ENCODE data around the gene HOXB1.

The HOXB1 gene

DNA sequence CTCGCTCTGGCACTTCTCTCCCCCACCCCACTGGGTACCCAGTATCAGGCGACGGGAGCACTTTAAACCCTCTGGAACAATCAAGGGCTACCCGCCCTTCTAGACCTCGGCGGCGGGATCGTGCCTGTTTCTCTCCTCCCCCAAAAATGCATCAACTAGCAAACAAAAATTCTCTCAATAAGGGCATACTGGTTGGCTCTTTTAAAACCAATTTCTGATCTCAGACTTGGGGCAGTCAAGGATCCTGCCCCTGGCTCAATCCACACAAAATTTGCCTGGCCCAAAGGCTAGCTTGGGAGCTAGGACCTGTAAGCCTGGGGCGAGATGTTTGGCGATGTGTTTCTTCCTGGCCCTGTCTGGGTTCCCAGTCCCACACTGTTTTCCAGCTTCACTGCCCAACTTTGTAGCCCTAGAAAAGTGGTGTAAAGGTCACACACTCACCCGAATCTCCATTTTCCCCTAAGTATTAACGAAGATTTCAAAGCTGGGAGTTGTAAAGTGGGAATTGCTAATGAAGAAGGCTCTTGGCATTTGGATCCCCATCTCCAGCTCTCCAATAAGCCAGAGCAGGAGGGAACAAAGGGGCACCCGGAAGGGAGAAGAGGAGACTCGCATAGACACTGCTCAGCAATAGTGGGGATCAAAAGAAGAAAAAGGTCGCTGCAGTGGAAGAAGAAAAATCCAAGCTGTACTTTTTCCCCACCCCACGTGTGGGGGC lies 28.5 kb upstream of the HOXB1 start:
- Histone ChIP-seq H3K27me3 (ENCODE audit: control insufficient read depth, insufficient read depth, low read length) (peaks cover 100% of the 10 kb centered on the region), H3K27ac (ENCODE audit: low read depth, low read length) (no peak overlapping the region), H3K9me3 (ENCODE audit: control insufficient read depth, insufficient read depth, low read length) (no peaks in the 10 kb centered on the region), H3K36me3 (ENCODE audit: control insufficient read depth, insufficient read depth, low read length) (no peaks in the 10 kb centered on the region), H3K9ac (ENCODE audit: low read depth, low read length) (no peak overlapping the region), H3K4me1 (ENCODE audit: control insufficient read depth, insufficient read depth, low read length) (peaks cover 11% of the 10 kb centered on the region; the same call in 1 of the 2 replicates), H3K4me3 (ENCODE audit: low read depth, low read length) (no peak overlapping the region)

DNA sequence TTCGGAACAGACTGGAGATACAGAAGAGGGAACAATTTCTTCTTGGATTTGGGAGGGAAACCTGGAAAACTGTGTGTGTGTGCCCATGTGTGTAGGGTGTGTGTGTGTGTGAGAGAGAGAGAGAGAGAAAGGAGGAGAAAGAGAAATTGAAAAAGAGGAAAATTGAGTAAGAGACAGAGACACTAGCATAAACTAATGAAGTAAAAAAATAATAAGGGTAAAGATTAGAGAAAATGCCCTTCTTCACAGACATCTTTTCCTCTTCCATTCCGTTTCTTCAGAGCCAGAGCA lies 28.0 kb upstream of the HOXB1 start:
- H3K4me1 ChIP-seq (ENCODE audit: control insufficient read depth, insufficient read depth, low read length), result peaks cover 11% of the 10 kb centered on the region; the same call in 1 of the 2 replicates

DNA sequence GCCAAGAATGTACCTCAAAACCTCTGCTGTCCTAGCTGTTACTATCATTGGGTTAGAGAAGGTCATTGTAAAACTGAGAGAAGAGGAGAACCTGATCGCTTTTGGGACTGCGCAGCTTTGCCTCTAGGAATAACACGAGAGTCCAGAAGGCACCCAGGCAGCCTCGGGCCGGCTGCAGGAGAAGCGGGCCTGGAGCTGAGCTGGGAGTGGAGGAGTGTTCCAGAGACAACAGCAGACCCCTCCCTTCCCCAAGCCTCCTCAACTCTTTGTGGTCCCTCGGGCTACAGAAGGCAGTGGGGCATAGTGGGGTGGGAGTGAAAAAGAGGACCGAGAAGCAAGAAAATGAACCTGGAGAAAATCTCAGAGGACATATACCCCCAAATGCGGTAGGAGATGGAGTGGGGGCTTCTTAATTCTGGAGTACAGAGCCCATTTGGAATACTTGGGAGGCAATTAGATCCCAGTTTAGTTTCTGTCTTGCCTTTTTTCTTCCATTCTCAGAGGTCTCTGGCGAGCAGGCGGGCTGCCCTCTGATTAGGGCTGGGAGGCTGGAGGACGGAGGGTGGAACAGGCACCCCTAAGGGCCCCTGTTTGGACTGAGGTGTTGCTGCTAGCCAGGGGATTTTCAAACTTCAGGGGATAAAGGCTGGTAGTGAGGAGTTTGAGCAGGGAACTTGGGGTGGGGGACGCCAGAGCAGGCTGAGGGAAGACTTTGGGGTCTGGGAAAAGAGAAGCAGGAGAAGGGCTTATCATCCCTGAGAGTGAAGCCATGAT lies 27.4 kb upstream of the HOXB1 start:
- H3K4me1 ChIP-seq (ENCODE audit: control insufficient read depth, insufficient read depth, low read length), result peaks cover 11% of the 10 kb centered on the region; the same call in 1 of the 2 replicates
- H3K27ac ChIP-seq (ENCODE audit: low read depth, low read length), result no peak overlapping the region
- no peak overlapping the region for H3K4me3 ChIP-seq (ENCODE audit: low read depth, low read length)

More for the DNA sequence above, 28.0 kb upstream of the HOXB1 start:
- no peak overlapping the region for H3K9ac ChIP-seq (ENCODE audit: low read depth, low read length)
- no peaks in the 10 kb centered on the region for H3K9me3 ChIP-seq (ENCODE audit: control insufficient read depth, insufficient read depth, low read length)
- H3K36me3 ChIP-seq (ENCODE audit: control insufficient read depth, insufficient read depth, low read length), result no peaks in the 10 kb centered on the region
- no peak overlapping the region for H3K27ac ChIP-seq (ENCODE audit: low read depth, low read length)
- H3K27me3 ChIP-seq (ENCODE audit: control insufficient read depth, insufficient read depth, low read length), result peaks cover 100% of the 10 kb centered on the region
- no peak overlapping the region for H3K4me3 ChIP-seq (ENCODE audit: low read depth, low read length)

DNA sequence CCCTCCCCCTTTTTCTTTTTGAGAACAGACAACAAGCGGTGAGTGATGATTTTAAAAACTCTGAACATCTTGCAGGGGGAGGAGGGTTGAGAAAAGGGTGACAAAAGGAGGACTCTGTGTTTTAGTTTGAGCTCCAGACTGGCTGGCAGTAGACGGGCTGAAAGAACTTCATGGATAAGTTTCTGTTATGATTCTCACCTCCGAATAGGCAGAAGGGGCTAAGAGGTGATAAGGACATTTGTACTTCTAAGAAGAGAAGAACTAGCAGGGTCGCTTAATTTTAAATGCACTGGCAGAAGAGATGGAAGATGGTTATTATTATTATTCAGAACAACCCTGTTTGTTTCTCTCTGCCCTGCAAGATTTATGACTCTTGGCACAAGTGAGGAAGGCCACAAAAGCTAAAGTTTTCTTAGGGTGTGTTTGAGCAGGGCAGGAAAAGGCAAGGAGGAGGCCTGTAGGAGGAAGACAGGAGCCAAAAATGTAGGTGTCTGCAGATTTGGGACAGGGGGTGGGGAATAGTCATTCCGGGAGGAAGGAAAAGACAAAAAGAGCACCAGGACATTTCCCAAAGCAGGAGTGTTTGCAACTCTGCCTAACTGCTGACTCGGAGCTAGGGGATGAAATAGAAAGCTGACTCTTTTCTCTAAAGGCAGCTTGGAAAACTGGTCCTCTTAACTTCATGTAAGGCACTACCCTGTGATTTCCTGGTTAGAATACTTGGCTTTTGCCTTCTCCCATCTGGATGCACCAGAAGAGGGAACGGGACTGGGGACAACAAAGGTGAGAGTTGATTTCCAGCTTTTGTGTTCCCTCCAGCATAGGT lies 26.0 kb upstream of the HOXB1 start:
- no peak overlapping the region for H3K4me3 ChIP-seq (ENCODE audit: low read depth, low read length)
- no peak overlapping the region for H3K9ac ChIP-seq (ENCODE audit: low read depth, low read length)
- peaks cover 100% of the 10 kb centered on the region for H3K27me3 ChIP-seq (ENCODE audit: control insufficient read depth, insufficient read depth, low read length)
- peaks cover 11% of the 10 kb centered on the region; the same call in 1 of the 2 replicates for H3K4me1 ChIP-seq (ENCODE audit: control insufficient read depth, insufficient read depth, low read length)
- no peaks in the 10 kb centered on the region for H3K36me3 ChIP-seq (ENCODE audit: control insufficient read depth, insufficient read depth, low read length)
- no peak overlapping the region for H3K27ac ChIP-seq (ENCODE audit: low read depth, low read length)
- no peaks in the 10 kb centered on the region for H3K9me3 ChIP-seq (ENCODE audit: control insufficient read depth, insufficient read depth, low read length)

More for the DNA sequence above, 27.4 kb upstream of the HOXB1 start:
- Histone ChIP-seq H3K9me3 (ENCODE audit: control insufficient read depth, insufficient read depth, low read length) (no peaks in the 10 kb centered on the region), H3K9ac (ENCODE audit: low read depth, low read length) (no peak overlapping the region), H3K27me3 (ENCODE audit: control insufficient read depth, insufficient read depth, low read length) (peaks cover 100% of the 10 kb centered on the region), H3K36me3 (ENCODE audit: control insufficient read depth, insufficient read depth, low read length) (no peaks in the 10 kb centered on the region)

DNA sequence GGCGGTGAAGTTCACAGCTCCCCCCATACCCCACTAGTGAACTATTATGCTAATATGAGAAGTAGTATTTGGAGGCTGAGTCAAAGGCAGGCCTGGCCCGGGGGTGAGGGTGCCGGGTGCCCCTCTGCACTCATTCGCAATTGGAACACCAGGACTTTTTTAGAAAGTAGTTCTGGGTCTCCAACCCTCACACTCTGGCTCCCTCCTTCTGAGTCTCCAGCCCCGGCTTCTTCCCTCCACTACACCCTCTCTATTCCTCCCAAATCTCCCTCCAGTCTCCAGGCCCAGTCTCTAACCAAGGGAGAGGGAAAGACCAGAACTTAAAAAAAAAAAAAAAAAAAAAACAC lies 25.4 kb upstream of the HOXB1 start:
- H3K4me1 ChIP-seq (ENCODE audit: control insufficient read depth, insufficient read depth, low read length), result peaks cover 11% of the 10 kb centered on the region; the same call in 1 of the 2 replicates
- no peak overlapping the region for H3K4me3 ChIP-seq (ENCODE audit: low read depth, low read length)
- H3K9ac ChIP-seq (ENCODE audit: low read depth, low read length), result no peak overlapping the region
- no peaks in the 10 kb centered on the region for H3K36me3 ChIP-seq (ENCODE audit: control insufficient read depth, insufficient read depth, low read length)
- H3K27ac ChIP-seq (ENCODE audit: low read depth, low read length), result no peak overlapping the region
- no peaks in the 10 kb centered on the region for H3K9me3 ChIP-seq (ENCODE audit: control insufficient read depth, insufficient read depth, low read length)
- peaks cover 100% of the 10 kb centered on the region for H3K27me3 ChIP-seq (ENCODE audit: control insufficient read depth, insufficient read depth, low read length)

DNA sequence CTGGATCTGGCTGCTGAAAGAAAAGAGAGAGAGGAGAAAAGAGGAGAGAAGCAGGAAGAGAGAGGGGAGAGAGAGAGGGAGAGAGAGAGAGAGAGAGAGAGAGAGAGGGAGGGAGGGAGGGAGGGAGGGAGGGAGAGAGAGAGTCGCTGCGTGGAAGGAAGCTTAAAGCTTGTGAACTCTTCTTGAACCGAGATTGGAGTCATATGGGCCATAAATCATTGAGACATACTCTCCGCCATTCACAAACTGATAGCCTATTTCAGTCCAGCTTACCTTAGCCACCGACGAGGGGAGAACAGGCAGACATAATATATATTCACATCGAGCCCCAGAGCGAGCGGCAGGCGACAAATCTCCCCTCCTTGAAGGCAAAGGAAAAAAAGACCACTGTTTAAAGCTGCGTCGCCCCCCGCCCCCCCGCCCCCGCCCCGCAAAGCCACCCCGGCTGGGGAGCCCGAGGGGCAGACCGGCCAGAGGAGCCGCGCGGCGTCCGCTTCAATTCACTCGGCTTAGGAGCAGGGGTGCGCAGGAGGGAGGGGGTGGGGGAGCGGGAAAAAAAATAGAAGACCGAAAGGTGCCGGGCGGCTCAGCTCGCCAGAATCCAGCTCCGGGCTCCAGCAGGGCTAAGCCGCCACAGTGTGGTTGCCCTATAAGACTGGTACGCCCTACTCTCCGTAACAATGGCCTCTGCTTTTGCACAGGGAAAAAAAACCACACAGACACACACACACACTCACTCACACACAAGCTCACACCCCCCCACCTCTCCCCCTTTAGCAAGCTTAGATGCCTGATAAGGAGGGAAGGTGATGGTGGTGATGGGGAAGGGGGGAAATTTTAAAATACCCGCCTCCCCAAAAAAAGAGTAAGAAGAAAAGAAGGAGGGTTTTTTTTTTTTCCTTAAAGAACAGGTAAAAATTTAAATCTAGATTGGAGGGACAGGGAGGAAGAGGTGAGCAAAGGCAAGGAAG lies 24.7 kb upstream of the HOXB1 start:
- no peaks in the 10 kb centered on the region for H3K9me3 ChIP-seq (ENCODE audit: control insufficient read depth, insufficient read depth, low read length)
- H3K9ac ChIP-seq (ENCODE audit: low read depth, low read length), result no peak overlapping the region
- H3K27me3 ChIP-seq (ENCODE audit: control insufficient read depth, insufficient read depth, low read length), result peaks cover 100% of the 10 kb centered on the region
- H3K4me3 ChIP-seq (ENCODE audit: low read depth, low read length), result no peak overlapping the region
- no peak overlapping the region for H3K27ac ChIP-seq (ENCODE audit: low read depth, low read length)
- no peaks in the 10 kb centered on the region for H3K36me3 ChIP-seq (ENCODE audit: control insufficient read depth, insufficient read depth, low read length)
- H3K4me1 ChIP-seq (ENCODE audit: control insufficient read depth, insufficient read depth, low read length), result peaks cover 14% of the 10 kb centered on the region; the same call in 1 of the 2 replicates

DNA sequence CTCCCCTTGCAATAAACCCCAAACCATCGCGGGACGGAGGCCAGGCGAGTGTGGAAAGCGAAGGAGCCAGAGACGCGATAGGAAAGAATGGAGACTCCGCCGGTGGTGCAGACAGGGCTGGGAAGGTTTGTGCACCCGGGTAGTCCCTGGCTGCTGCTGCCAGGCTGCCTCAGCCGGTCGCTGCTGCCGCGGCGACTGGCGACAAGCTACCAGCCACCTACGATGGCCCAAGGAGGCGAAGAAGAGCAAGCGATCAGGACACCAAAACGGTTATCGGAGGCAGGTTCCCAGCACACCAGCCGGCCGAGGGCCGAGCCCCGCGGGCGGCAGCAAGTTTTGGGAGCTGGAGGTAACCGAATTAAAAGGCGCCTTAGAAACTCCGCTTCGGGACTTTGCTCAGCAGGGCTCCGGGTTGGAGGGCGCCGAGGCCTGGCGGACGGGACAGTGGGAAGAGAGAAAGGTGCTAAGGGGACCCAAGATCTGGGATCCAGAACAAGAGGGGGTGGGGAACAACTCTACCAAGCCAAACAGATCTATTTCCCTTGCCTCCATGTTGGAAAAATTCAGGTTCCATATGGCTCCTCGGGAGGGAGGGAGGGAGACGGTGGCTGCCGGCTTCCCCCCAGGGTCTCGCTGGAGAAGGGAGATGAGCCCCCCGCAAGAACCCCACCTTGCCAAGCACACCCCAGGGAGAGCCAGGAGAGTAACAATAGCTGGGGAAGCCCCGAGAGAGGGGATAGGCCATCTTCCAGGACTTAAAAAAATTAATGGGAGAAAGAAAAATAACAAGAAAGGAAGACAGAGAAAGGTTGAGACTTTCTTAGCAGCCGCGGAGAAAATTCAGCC lies 23.8 kb upstream of the HOXB1 start:
- Histone ChIP-seq H3K4me1 (ENCODE audit: control insufficient read depth, insufficient read depth, low read length) (peaks cover 20% of the 10 kb centered on the region), H3K36me3 (ENCODE audit: control insufficient read depth, insufficient read depth, low read length) (no peaks in the 10 kb centered on the region), H3K9me3 (ENCODE audit: control insufficient read depth, insufficient read depth, low read length) (no peaks in the 10 kb centered on the region), H3K27me3 (ENCODE audit: control insufficient read depth, insufficient read depth, low read length) (peaks cover 100% of the 10 kb centered on the region), H3K27ac (ENCODE audit: low read depth, low read length) (no peak overlapping the region), H3K9ac (ENCODE audit: low read depth, low read length) (no peak overlapping the region), H3K4me3 (ENCODE audit: low read depth, low read length) (peak overlapping the region; percentile 38)

DNA sequence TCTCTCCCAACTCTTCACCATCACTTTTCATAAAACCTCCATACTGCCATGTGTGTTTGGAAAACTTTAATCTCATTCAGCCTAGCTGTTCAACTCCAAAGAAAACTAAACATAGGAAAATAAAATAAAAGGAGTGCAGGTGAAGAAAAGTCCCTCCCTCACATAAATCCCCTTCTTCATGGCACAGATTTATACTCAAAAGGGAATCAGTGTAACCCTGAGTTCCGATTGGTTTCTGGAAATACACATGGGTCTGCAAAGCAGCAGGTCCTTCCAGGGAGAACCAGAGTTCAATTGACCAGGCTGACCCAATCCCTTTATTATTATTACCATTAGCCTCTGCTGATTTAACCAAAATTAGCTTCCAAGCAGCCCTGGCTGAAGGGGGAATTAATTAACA lies 23.0 kb upstream of the HOXB1 start:
- Histone ChIP-seq H3K27me3 (ENCODE audit: control insufficient read depth, insufficient read depth, low read length) (peaks cover 100% of the 10 kb centered on the region), H3K27ac (ENCODE audit: low read depth, low read length) (no peak overlapping the region), H3K36me3 (ENCODE audit: control insufficient read depth, insufficient read depth, low read length) (no peaks in the 10 kb centered on the region), H3K9me3 (ENCODE audit: control insufficient read depth, insufficient read depth, low read length) (no peaks in the 10 kb centered on the region), H3K4me1 (ENCODE audit: control insufficient read depth, insufficient read depth, low read length) (peaks cover 23% of the 10 kb centered on the region), H3K9ac (ENCODE audit: low read depth, low read length) (no peak overlapping the region), H3K4me3 (ENCODE audit: low read depth, low read length) (no peak overlapping the region)

DNA sequence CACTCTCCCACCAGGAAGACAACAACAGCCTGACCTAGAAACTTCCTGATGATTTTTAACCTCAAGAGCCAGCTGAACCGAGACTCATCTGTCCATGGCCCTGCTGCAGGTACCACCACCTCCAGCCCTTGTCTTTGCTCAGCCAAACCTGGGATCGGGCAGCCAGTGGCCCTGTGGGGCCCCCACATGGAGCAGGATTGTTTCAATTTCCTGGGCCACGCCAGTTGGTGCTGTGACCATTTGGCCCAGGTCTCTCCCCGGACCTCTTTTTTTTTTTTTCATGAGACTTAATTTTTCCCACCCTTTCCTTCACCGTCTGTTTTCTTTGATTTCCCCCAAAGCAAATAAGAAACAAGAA lies 22.4 kb upstream of the HOXB1 start:
- H3K27me3 ChIP-seq (ENCODE audit: control insufficient read depth, insufficient read depth, low read length), result peaks cover 100% of the 10 kb centered on the region
- no peak overlapping the region for H3K27ac ChIP-seq (ENCODE audit: low read depth, low read length)
- H3K4me3 ChIP-seq (ENCODE audit: low read depth, low read length), result no peak overlapping the region
- no peaks in the 10 kb centered on the region for H3K9me3 ChIP-seq (ENCODE audit: control insufficient read depth, insufficient read depth, low read length)
- no peaks in the 10 kb centered on the region for H3K36me3 ChIP-seq (ENCODE audit: control insufficient read depth, insufficient read depth, low read length)
- peaks cover 28% of the 10 kb centered on the region for H3K4me1 ChIP-seq (ENCODE audit: control insufficient read depth, insufficient read depth, low read length)
- no peak overlapping the region for H3K9ac ChIP-seq (ENCODE audit: low read depth, low read length)

Data from HUES48 (cell line).